DMS 273 (cell line): ENCODE results near the gene B4GALNT3.
A peak's percentile ranks its signal among the peaks of the same experiment; 100 is the strongest.

Experiments
- DNase-seq: peaks from one replicate; lab custom pipeline; 2025; ENCODE audit not compliant: unreplicated experiment; lab: John Stamatoyannopoulos, UW

Gene B4GALNT3

DNA sequence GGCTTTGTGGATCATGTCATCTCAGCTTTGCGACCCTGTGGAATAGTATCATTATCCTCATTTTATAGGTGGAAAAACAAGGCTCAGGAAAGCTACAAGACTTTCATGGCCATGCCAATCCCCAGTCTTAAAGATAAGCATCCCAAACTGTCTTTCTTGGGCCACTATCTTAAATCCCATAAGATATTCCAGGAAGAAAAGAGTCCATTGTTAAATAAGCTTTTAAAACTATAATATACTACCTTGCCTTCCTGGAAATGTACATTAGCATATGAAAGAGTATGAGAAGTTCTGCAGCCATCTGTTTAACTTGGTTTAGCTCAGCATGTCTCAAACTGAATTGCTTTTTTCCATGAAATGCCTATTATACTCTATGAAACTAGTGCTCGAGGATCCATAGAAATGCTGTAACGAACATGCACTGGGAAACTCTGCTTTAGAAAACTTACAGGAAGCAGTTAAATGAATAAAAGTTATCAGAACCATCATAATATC is 77.1 kb downstream of the B4GALNT3 start:
- peak; percentile 35 for DNase-seq

DNA sequence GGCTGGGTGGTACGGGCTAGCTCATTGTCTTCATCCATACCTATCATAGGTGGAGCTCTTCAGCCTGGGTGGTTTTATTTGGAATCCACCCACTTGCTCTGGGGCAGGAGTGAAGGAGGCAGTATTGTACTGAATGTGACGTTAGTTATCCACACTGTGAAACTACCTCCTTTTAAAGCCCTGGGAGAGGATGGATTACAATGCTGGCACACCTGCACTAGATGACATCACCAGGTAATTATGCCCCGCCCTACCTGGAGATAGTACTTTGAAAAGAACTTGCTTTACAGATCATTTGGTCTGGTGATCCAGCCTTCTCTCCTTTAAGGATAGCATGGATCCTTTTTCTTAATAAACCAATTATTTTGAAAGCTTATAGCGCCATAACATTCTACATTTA is 78.0 kb downstream of the B4GALNT3 start:
- no peak for DNase-seq

- peak; percentile 72 for DNase-seq
Measured at GRCh38 chr12:538731-539539, 79.2 kb downstream of the B4GALNT3 start.

GRCh38 chr12:539540-540310 is 80.0 kb downstream of the B4GALNT3 start:
- no peak for DNase-seq

DNA sequence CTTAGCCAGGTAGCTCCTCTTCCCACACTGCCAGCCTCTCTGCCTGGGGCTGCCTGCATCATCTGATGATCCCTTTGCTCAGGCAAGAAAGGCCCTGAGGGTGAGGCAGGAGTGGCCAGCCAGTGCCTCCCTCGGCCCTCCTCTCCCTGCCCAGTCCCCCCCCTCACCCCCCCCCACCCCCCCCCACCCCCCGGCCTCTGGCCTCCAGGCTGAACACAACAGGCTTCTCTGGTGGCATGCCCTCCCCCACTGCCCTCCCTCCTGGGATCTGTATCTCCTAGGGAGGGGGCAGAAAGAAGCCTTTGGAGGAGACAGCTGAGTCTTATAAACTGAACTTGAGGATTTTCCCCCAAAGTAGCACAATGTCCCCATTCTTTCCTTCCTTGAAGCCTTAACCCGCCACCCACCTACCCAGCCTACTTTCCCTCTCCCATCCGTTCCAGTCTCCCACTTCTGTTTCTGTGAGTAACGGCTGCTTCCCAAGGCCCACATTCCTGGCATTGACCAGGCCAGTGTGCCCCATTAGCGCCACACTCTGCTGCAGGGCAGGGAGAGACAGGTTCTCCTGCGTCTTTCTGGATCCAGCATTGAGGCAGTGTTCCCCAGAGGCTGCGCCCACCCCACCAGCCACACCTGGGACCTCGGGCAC is 82.1 kb downstream of the B4GALNT3 start:
- DNase-seq = peak; percentile 57

DNA sequence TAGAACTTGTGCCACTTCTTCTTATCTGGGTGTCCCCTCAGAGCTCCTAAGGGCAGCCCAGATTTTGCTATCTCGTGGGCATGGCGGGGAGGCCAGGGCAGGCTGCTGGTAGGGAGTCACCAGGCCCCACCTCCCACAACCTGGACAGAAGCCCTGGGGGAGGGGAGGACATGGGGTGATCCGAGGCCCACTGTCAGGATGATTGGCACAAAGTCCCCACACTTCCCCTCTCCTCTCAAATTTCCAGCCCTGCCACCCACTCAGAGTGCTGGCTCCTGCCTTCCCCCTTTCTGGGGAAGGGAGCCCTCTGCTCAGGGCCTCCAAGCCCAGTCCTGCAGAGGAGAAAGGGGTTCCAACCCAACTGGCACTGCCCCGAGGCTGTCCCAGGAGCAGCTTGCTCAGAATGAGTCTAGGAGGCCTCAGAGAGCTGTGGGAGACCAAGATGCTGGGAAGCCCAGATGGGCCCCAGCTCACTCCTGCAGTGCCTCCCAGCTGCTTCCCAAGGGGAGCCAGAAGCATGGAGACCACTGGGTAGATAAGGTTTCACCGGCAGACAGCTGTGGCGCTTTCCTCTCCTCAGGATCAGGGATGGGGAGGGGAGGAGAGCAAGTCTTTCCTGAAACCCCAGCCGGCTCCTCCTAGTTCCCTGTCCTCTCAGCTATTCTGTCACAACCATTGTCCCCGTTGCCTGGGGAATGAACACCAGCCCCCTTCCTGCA is 82.8 kb downstream of the B4GALNT3 start:
- peak; percentile 97 for DNase-seq

DNA sequence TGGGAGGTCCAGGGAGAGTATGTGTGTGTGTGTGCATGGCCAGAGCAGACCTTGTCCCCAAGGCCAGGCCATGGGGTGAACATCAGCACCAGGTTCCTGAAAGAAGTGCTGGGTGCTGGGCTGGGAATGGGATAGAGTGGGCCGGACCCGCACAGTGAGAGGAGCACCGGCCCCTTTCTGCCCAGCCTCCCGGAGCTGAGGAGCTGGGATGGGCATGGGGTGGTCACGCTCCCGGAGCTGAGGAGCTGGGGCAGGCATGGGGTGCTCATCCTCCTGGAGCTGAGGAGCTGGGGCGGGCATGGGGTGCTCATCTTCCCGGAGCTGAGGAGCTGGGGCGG is 83.3 kb downstream of the B4GALNT3 start:
- no peak for DNase-seq

DNA sequence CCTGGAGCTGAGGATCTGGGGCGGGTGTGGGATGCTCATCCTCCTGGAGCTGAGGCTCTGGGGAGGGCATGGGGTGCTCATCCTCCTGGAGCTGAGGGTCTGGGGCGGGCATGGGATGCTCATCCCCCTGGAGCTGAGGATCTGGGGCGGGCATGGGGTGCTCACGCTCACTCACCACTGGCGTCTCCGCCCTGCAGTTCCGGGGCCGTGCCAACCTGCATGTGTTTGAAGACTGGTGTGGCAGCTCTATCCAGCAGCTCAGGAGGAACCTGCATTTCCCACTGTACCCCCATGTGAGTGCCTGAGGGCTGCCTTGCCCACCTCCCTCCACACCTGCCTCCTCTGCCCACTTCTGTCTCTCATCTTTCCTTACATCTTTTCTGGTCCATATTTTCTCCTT is 84.4 kb downstream of the B4GALNT3 start:
- DNase-seq = no peak

DNA sequence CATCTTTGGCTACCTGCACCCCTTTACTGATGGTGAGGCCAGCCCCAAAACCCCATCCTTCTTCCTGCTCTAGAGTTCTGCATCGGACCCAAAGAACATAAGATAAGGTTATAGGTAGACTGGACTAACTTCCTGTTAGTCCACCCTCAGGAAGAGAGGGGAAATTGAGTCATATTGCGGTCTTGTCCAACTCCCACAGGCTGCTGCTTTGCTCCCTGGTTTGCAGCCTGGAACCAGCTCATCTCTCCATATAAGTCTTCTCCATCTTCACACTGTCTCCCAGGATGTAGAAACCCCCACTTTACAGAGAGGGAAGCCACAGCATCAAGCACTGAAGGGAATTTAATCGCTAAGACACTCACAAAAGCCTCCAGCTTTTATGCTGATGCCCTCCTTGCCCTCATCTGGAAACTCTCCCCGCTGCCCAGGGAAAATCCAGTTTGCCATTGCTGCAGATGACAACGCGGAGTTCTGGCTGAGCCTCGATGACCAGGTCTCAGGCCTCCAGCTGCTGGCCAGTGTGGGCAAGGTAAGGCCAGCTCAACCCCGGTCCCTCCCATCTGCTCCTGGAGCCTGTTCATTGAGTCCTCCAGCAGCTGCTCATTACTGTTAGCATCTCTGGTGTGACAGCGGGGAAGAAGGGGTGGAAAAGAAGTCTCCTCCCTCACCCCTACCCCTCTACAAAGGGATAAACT is 85.3 kb downstream of the B4GALNT3 start:
- DNase-seq = no peak

- no peak for DNase-seq
Measured at GRCh38 chr12:545835-546234, 86.1 kb downstream of the B4GALNT3 start.

- peak; percentile 24 for DNase-seq
Measured at GRCh38 chr12:546265-546919, 86.7 kb downstream of the B4GALNT3 start.

DNA sequence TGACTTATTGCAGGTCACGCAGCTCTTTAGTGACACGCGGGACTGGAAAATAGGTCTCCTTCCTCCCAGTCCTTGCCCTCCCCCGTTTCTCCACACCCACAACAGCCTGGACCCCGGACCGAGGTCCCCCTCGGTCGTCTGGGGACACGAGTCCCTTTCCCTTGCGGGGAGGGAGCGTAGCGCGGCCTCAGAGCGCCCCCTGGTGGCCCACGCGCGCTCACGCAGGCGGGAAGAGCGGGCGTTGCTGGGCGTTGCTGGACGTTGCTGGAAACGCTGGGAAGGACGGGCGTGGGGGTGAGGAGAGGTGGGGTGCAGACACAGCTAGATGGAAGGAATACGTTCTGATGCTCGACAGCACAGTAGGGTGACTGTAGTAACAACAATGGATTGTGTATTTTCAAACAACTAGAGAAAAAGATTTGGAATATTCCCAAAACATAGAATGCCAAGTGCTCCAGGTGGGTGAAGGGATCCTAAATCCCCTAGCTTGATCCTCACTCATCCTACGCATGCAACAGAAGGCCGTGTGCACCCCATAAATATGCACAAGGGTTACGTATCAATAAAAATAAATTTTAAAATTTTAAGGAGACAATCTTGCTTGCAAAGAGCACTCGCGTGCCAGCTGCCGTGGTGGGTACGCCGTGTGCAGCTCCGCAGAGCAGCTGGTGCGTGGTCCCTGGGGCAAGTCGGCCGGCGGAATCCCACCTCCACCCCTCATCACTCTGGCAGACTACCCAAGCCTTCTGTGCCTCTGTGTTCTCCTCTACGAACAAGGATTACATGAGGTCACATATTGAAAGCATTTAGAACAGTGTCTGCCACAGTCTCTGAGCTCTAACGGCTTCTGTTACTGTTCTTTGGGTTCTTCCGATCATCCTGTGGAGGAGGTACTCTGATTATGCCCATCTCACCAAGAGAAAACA is 87.4 kb downstream of the B4GALNT3 start:
- DNase-seq = peak; percentile 80

DNA sequence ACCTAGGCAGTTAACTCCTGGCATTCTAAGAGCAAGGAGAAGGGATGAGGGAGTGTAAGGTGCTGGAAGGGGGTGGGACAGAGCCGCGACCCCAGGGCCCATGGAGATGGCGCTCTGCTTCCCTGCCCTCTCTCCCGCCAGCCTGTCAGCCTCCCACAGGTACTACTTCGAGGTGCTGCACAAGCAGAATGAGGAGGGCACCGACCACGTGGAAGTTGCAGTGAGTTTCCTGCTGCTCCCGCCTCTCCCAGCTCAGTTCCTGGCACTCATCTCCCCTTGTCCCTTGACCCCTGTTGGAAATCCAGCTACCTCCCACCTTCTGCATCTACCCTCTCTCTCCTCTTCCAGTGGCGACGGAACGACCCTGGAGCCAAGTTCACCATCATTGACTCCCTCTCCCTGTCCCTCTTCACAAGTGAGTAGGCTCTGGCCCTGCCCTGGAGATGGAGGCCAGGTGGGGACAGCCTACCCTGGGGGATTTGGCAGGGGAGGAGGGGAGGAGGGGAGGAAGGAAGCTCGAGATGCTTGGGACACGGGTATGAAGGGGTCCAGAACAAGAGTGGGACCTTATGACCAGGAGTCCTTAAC is 88.2 kb downstream of the B4GALNT3 start:
- no peak for DNase-seq

DNA sequence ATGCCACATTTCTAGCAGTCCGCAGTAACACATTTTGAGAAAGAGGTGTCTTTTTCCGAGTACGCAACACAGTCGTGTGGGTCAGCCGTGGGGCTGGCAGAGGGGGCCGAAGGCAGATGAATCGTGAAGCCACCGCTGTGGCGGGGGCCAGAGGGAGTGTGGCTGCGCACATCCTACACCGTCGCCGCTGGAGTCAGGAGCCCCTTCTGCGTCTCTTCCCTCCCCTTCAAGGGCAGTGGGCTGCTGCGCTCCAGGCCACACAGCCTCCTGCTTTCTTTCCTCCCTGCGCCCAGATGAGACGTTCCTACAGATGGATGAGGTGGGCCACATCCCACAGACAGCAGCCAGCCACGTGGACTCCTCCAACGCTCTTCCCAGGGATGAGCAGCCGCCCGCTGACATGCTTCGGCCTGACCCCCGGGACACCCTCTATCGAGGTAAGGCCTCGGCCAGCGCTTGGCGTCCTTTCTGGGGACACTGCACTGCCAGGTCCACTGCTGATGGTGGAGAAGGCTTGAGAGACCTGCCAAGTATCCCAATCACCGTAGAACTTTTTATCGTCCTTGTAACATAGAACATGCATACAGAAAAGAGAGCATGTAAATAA is 89.8 kb downstream of the B4GALNT3 start:
- DNase-seq = no peak

- DNase-seq = no peak
Measured at GRCh38 chr12:550473-551260, 90.9 kb downstream of the B4GALNT3 start.

DNA sequence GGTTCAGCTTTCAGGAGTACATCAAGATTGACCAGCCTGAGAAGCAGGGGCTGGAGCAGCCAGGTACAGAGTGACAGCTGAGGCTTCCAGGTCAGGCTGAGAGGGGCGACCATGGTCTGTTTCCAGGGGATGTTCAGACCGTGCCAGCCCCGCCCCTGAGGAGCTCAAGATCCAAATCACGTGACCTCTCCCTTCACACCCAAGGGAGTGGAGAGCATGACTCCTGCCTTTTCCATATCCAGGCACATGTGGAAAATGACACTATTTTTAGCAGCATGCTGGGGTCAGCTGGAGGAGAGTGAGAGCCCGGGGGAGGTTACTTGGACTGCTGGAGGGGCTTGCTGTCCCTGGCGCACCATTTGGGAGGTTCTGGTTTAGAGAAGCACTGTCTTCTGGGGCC is 92.7 kb downstream of the B4GALNT3 start:
- no peak for DNase-seq

DNA sequence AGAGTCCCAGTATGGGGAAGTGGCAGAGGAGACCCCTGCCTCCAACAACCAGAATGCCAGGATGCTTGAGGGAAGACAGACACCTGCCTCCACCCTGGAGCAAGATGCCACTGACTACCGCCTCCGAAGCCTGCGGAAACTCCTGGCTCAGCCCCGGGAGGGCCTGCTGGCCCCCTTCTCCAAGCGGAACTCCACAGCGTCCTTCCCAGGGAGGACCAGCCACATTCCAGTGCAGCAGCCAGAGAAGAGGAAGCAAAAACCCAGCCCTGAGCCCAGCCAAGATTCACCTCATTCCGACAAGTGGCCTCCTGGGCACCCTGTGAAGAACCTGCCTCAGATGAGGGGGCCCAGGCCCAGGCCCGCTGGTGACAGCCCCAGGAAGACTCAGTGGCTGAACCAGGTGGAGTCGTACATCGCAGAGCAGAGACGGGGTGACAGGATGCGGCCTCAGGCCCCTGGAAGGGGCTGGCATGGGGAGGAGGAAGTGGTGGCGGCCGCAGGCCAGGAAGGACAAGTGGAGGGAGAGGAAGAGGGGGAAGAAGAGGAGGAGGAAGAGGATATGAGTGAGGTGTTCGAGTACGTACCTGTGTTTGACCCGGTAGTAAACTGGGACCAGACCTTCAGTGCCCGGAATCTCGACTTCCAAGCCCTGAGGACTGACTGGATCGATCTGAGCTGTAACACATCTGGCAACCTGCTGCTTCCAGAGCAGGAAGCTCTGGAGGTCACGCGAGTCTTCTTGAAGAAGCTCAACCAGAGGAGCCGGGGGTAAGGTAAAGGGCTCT is 93.7 kb downstream of the B4GALNT3 start:
- DNase-seq = no peak
